Thymus (tissue), 11 donors: ENCODE measurements around the gene F5. TPM values are rescaled to one million over a fixed set of nuclear protein-coding genes. Genes with fewer than 3 reads are reported as not detected.
A peak's percentile ranks its signal among the peaks of the same experiment; 100 is the strongest.
"Not testable (repeated sequence)": the region's sequence is repeated elsewhere in the genome, so short reads cannot be mapped to it uniquely, and the experiment has no call there.

Source experiments
- DNase-seq, 9 donors: peaks; one replicate each; pipeline ENCODE4 v3.0.0-alpha.2; 2013; ENCODE audit warnings: low spot score in 9 of 9, low read depth in 6 of 9, missing footprints in 1 of 9
- H3K27ac ChIP-seq, 2 donors: one replicate each; pipeline ENCODE4 v1.5.1; 2013; ENCODE audit warnings: control low read depth in 1 of 2, low read depth in 1 of 2, low read length in 1 of 2, mild to moderate bottlenecking in 1 of 2, moderate library complexity in 1 of 2
- H3K27me3 ChIP-seq, 2 donors: one replicate each; pipeline ENCODE4 v1.5.1; 2013; ENCODE audit warnings: low read length in 1 of 2; ENCODE audit not compliant: control insufficient read depth in 2 of 2, insufficient read depth in 1 of 2
- H3K36me3 ChIP-seq, 2 donors: one replicate each; pipeline ENCODE4 v1.5.1; 2013; ENCODE audit warnings: low read length in 1 of 2, mild to moderate bottlenecking in 1 of 2, moderate library complexity in 1 of 2; ENCODE audit not compliant: control insufficient read depth in 2 of 2, insufficient read depth in 2 of 2
- H3K4me1 ChIP-seq, 2 donors: one replicate each; pipeline ENCODE4 v1.5.1; 2013; ENCODE audit warnings: low read length in 2 of 2; ENCODE audit not compliant: control insufficient read depth in 2 of 2, insufficient read depth in 2 of 2
- H3K4me3 ChIP-seq, 2 donors: one replicate each; pipeline ENCODE4 v1.5.1; 2013; ENCODE audit warnings: low read length in 2 of 2, control low read depth in 1 of 2, mild to moderate bottlenecking in 1 of 2
- H3K9me3 ChIP-seq, 2 donors: one replicate each; pipeline ENCODE4 v1.5.1; 2013; ENCODE audit warnings: low read length in 1 of 2, mild to moderate bottlenecking in 1 of 2; ENCODE audit not compliant: control insufficient read depth in 2 of 2, insufficient read depth in 1 of 2
- WGBS: extraction: QIAGEN DNeasy Blood & Tissue Kit; methylation state at CpG from one replicate; pipeline ENCODE4 v1.1.7; 2013; 5-methylcytosine and 5-hydroxymethylcytosine counted together
- polyA plus RNA-seq: library from polyadenylated mRNA; stranded (reverse); fragments of 200-250 nt; gene quantifications from one replicate; pipeline ENCODE4 v1.2.3, GENCODE V29; 2013
- total RNA-seq: library from RNA; stranded (reverse); fragments of 120-200 nt; gene quantifications from one replicate; pipeline ENCODE4 v1.2.4, GENCODE V29; 2013
- donor health status: healthy.

Gene F5
- total and polyA plus RNA-seq, 2 donors: 0.85 to 4.1 TPM

DNA sequence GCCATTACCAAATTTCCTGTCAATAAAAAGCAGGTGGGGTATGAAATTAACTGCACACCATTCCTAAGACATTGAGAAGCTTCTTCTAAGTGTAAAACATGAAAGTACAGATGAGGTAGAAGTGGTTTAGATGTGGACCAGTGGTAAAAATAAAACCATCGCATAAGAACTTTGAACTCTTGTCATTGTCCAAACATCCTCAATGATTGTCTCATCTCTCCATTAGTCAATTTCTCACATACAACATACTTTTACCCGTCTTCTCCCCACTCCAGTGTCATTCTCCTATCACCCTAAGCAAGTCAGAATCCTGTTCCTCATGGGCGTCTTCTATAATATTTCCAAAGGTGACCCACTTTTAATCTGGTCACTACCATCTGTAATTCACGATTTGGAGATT lies 76.2 kb downstream of the F5 start:
- Histone ChIP-seq H3K36me3 (no peaks in the 10 kb centered on the region), H3K4me3 (no peak overlapping the region), H3K9me3 (no peaks in the 10 kb centered on the region), H3K4me1 (peaks cover 0 to 3% of the 10 kb centered on the region in 2 donors), H3K27ac (no peak overlapping the region), H3K27me3 (no peaks in the 10 kb centered on the region)
- WGBS: 93% methylated on average over 4 of the region's 4 CpGs
- DNase-seq: no peak

DNA sequence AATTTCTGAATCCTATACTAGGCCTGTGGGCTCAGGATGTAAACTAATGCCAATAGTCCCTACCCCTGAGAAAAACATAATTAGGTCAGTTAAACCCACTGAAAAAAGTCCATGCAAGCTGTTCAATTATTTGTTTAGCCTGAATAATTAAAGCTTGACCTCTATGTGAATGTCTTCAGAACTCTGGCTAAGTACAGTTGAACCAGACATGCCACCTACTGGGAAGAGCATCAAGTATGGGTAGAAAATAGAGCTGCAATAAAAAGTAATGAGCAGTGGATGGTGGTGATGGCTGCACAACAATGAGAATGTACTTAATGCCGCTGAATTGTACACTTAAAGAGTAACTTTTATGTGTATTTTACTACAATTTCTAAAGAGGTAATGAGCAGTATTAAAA lies 76.9 kb downstream of the F5 start:
- DNase-seq: no peak
- H3K27ac ChIP-seq: peak overlapping the region in 1 of 2 donors; percentile 52

DNA sequence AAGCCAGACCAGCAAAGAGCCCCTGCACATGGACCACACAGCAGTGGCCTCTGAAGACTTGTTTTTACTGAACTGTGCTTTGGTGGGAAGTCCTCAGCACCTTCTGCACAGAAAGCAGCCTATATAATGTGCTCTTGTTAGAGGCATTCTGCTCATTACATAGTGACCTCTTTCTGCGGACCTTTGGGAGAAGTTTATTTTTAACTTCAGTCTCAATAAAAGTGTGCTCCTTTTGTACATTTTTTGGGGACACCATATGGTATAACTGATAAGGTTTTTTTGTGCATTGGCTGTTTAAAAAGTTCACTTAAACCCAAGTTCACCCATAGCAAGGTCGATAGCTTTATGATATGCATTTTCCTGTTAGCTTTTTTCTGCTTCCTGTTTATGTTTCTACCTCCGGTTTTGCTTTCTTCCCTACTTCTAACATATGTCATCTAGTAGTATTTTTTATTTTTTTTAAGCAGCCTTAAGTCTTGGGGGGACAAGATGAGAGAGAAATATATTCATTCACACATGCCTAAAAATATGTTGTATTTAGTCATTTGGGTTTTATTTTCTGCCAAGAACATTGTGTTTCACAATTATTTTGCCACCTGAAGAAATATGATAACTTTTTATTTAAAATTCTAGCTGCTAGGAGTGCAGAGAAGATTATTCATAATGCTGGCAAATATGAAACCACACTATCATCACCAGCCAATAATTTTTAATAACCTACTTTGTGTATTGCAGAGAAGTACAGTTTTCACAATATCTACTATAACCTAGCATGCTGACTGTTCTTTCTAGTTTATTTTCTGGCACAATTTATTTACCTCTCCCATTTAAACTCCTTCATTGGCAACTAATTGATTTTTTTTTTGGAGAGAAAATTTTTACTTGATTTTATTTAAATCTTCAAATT lies 77.6 kb downstream of the F5 start:
- peak in 2 of 9 donors; percentile 14 to 40 for DNase-seq
- Histone ChIP-seq H3K4me1 (peaks cover 0 to 3% of the 10 kb centered on the region in 2 donors), H3K9me3 (no peaks in the 10 kb centered on the region), H3K4me3 (no peak overlapping the region), H3K27me3 (no peaks in the 10 kb centered on the region), H3K36me3 (no peaks in the 10 kb centered on the region), H3K27ac (peak overlapping the region; percentile 10 to 59)
- 27% methylated on average over 3 of the region's 3 CpGs for whole genome bisulfite sequencing

More for the DNA sequence above, 76.9 kb downstream of the F5 start:
- Histone ChIP-seq H3K4me3 (no peak overlapping the region), H3K9me3 (no peaks in the 10 kb centered on the region), H3K27me3 (no peaks in the 10 kb centered on the region), H3K36me3 (no peaks in the 10 kb centered on the region), H3K4me1 (peaks cover 0 to 3% of the 10 kb centered on the region in 2 donors)
- WGBS: 96% methylated on average over 1 of the region's 1 CpG

DNA sequence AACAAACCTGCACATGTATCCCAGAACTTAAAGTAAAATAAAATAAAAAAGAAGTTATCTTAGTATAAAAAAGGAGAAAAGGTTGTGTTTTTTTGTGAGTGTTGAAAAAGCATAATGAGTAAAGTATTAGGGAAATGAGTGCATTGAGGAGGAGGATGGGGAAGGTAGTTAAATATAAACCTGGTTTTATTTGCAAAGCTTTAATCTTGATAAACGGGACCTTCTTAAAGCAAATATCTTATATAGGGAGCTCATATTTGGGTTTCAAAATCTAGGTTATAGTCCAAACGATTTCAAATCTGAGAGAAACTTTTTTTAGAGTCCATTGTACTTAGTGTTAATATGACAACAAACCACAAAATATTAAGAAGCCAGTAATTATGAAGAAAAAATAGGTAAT lies 78.9 kb downstream of the F5 start:
- Histone ChIP-seq H3K27ac (no peak overlapping the region), H3K27me3 (no peaks in the 10 kb centered on the region), H3K4me1 (peaks cover 0 to 3% of the 10 kb centered on the region in 2 donors), H3K36me3 (no peaks in the 10 kb centered on the region), H3K9me3 (no peaks in the 10 kb centered on the region), H3K4me3 (no peak overlapping the region)
- 92% methylated on average over 2 of the region's 2 CpGs for WGBS
- no peak for DNase-seq

DNA sequence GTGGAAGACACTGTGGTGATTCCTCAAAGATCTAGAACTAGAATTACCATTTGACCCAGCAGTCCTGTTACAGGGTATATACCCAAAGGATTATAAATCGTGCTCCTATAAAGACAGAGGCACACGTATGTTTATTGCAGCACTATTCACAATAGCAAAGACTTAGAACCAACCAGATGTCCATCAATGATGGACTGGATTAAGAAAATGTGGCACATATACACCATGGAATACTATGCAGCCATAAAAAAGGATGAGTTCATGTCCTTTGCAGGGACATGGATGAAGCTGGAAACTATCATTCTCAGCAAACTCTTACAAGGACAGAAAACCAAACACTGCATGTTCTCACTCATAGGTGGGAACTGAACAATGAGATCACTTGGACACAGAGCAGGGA lies 82.7 kb downstream of the F5 start:
- WGBS: 98% methylated on average over 2 of the region's 2 CpGs
- not testable (repeated sequence) for H3K27me3 ChIP-seq, H3K36me3 ChIP-seq, H3K9me3 ChIP-seq, H3K27ac ChIP-seq, DNase-seq, H3K4me3 ChIP-seq, H3K4me1 ChIP-seq

GRCh38 chr1:169499807-169500206 lies 86.5 kb downstream of the F5 start:
- Histone ChIP-seq H3K4me3 (no peak overlapping the region), H3K9me3 (no peaks in the 10 kb centered on the region), H3K36me3 (no peaks in the 10 kb centered on the region), H3K27me3 (no peaks in the 10 kb centered on the region), H3K27ac (no peak overlapping the region), H3K4me1 (no peaks in the 10 kb centered on the region)
- no peak for DNase-seq

GRCh38 chr1:169497317-169497716 lies 89.0 kb downstream of the F5 start:
- Histone ChIP-seq H3K9me3 (no peaks in the 10 kb centered on the region), H3K36me3 (no peaks in the 10 kb centered on the region), H3K27me3 (no peaks in the 10 kb centered on the region), H3K27ac (no peak overlapping the region), H3K4me3 (no peak overlapping the region), H3K4me1 (no peaks in the 10 kb centered on the region)
- WGBS: 98% methylated on average over 2 of the region's 2 CpGs
- DNase-seq: no peak

GRCh38 chr1:169495916-169496315 lies 90.4 kb downstream of the F5 start:
- 51% methylated on average over 2 of the region's 2 CpGs for WGBS
- Histone ChIP-seq H3K27me3 (no peaks in the 10 kb centered on the region), H3K9me3 (no peaks in the 10 kb centered on the region), H3K27ac (no peak overlapping the region), H3K4me1 (no peaks in the 10 kb centered on the region), H3K36me3 (no peaks in the 10 kb centered on the region), H3K4me3 (no peak overlapping the region)
- no peak for DNase-seq

DNA sequence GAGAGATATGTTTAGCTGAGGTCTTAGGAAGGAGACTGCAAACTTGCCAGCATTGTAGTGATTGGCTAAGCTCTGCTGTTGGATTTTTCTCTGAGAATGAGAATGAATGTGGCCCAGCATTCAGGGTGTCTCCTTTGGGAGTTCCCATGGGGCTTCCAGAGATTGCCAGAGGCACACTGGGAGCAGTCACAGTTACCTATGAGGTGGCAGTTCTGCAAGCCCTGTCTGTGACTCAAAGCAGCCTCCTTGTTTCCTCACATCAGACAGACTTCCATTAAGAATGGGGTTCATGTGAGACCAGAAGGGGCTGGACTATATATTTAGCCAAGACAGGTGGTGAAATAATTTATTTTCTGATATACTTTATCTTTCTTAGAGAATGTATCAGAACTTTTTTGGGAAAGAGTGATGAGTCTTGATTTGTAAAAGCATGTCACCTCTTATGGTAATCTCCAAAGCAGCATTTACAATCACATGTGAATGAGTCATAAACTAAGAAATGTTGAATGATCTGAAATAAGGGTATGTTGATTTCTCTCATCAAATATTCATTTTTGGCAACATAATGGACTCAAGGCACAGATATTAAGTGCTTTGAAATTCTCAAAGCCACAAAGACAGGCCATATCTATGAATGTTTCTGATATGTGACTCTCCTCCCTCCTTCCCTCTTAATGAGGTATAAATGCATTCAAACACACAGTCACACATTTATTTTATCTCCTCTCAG lies 91.1 kb downstream of the F5 start:
- Histone ChIP-seq H3K4me3 (no peak overlapping the region), H3K27ac (no peak overlapping the region), H3K4me1 (no peaks in the 10 kb centered on the region), H3K36me3 (no peaks in the 10 kb centered on the region), H3K27me3 (no peaks in the 10 kb centered on the region), H3K9me3 (no peaks in the 10 kb centered on the region)
- no peak for DNase-seq
